GM18858 (cell line): Measurements from ENCODE around the gene TRPV4.

ENCODE experiments used
- ATAC-seq: cut with Tn5 transposase; IDR thresholded peaks from one replicate; pipeline ENCODE4 v1.9.1; 2021; ENCODE audit not compliant: unreplicated experiment

Gene TRPV4

DNA sequence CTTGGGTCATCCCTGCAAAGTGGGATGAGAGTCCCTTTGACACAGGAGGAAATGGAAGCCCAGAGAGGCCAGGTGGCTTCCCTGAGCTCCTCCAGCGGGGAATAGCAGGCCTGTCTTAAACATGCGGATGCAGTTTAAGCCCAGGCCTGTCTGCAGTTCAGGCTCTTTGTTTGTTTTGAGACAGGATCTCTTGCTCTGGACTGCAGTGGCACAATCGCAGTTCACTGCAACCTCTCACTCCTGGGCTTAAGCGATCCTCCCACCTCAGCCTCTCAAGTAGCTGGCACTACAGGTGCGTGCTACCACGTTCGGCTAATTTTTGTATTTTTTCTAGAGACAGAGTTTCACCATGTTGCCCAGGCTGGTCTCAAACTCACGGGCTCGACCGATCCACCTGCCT, 3.5 kb downstream of the TRPV4 start:
- ATAC-seq, result no peak

DNA sequence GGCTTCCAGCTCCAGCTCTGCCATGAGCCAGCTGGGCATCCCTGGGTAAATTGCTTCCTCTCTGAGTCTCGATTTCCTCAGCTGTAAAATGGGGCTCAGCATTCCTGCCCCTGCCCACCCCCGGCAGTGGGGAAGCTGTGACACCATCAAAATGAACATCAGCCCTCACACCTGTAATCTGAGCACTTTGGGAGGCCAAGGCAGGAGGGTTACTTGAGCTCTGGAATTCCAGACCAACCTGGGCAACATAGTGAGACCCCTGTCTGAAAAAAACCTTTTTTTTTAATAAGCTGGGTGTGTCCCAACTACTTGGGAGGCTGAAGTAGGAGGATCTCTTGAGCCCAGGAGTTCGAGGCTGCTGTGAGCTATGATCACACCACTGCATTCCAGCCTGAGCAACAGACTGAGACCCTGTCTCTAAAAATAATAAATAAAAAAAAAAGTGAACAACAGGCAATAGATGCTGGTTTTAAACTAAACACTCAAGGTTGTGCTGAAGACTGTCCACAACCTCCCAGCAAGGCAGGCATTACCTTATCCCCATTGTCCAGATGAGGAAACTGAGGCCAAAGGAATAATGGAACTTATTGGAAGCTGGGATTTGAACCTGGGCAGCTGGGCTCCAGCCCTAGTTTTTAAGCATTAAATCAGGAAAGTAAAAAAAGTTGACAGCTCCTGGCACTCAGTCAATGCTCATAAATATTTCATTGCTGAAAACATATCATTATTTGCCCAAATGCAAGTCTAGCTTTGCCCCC, 4.3 kb downstream of the TRPV4 start:
- ATAC-seq, result no peak

DNA sequence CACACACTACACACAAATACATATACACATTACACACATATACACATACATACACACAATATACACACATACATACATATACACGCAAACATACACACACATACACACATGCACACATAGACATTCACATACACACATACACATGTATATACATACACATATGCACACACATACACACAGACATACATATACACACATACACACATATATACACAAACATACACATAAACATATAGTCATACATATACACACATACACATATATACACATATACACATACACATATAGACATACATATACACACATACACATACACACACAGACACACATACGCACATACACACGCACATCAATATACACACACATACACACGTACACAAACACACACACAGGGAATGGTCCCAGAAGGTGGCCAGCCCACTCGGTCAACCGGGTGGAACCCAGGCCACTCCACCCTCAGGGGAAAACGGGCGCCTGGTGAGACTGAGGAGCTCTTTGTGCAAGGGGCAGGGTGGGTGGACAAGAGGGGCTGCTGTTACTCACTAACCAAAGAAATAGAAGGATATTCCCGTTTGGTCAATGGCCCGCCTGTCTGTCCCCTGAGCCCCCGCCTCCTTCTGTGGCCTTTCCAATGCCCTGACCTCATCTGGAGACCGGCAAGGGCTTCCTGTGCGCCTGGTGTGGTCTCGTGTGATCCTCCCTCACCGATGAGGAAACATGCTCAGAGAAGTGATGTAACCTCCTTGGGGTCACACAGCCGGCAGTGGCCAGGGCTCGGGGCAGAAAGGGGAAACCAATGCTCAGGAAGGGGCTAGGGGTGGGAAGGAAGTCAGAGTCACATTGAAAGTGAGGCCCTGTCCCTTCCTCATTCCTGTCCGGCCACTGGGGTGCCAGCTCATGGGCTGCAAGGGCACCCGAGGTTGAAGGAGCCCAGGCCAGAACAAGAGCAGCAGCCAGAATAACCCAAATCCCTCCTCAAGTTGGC, 5.3 kb downstream of the TRPV4 start:
- ATAC-seq, result no peak

DNA sequence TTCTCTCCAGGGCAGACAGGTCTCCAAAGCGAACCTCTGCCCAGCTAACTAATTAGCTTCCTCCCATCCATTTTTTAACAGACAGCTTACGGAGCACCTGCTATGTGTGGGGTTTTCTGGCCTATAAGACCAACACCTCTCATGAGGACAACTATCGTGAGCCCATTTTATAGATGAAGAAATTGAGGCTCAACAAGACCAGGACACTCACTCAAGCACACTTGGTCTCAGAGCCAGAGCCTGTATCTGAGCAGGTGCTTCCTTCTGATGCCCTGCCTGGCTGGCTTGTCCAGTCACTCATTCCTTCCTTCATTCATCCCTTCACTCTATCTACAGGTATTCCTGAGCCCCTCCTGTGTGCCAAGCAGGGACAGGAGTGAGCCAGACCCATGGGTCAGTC, 6.1 kb downstream of the TRPV4 start:
- no peak for ATAC-seq

GRCh38 chr12:109824731-109825130, 8.5 kb downstream of the TRPV4 start:
- no peak for ATAC-seq

DNA sequence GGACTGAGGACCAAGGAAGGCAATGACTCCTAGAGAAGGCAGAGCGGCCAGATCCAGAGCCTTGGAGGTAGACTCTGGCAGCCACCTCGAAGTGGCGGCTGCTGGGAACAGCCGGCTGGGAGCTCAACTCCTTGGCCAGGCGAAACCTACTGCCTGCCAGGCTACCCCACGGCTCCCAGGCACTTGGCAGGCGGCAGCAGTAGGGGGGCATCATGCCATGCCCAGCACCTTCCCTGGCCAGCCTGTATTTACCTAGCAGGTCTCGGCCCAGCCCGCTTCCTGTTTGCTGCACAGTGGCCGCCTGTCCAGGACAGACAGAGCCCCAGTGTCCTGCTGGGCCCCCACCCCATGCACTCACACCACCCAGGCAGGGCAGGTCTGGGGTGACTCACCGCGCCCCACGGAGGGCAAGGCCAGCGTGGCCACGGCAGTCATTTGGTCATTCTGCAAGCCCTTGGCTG, 10.2 kb downstream of the TRPV4 start:
- no peak for ATAC-seq

DNA sequence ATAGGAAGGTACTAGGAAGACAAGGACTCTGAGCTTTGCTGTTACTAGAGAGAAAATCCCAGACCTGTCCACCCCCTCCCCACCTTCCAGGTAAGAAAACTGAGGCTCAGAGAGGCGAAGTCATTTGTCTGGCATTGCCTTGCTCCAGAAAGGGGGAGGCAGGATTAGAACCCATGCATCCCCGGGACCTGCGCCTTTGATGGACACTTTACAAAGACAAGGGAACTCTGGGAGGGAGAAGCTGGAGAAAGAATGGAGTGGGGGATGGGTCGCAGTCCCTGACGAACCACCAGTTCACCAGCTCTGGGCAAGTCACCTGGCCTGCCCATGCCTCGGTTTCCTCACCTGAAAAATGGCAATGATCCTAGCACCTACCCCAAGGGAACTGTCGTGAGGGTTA, 10.8 kb downstream of the TRPV4 start:
- ATAC-seq, result no peak

GRCh38 chr12:109821968-109822367, 11.2 kb downstream of the TRPV4 start:
- no peak for ATAC-seq

- ATAC-seq, result no peak
Observed at GRCh38 chr12:109820816-109821381, 12.3 kb downstream of the TRPV4 start.

GRCh38 chr12:109818905-109819500, 14.2 kb downstream of the TRPV4 start:
- ATAC-seq, result no peak

- no peak for ATAC-seq
Observed at GRCh38 chr12:109818253-109818652, 14.9 kb downstream of the TRPV4 start.

GRCh38 chr12:109817627-109818231, 15.5 kb downstream of the TRPV4 start:
- no peak for ATAC-seq

GRCh38 chr12:109816870-109817269, 16.3 kb downstream of the TRPV4 start:
- no peak for ATAC-seq

DNA sequence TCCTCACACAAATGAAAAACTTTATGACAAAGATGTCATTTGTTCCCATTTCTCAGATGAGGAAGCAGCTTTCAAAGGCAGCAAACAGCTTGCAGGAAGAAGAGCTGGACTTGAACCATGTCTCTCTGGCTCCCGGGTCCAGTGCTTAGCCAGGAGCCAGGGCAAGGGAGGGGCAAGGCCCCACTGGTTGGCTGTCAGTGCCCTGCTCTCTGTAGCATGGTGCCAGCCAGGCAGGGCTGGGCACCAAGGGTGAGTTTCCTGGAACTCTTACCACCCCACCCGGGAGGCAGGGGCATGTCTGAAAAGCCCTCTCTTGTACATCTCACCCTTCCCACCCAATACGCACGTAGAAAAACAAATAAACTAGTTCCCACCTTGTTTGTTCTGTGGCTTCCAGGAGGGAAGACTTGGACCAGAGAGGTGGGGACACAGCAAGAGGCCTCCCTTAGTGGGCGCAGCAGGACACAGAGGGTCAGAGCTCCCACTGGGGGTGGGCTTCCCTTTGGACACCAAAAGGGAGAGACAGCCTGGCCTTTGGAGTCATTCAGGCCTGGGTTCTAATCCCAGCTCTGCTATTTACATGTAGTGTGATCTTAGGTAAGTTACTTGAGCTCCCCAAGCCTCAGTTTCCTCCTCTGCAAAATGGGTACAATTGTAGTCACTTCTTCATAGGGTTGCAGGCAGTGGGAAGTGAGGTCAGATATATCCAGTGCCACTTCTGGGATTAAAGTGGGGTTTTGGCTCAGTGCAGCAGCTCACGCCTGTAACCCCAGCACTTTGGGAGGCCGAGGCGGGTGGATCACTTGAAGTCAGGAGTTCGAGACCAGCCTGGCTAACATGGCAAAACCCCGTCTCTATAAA, 17.2 kb downstream of the TRPV4 start:
- no peak for ATAC-seq

DNA sequence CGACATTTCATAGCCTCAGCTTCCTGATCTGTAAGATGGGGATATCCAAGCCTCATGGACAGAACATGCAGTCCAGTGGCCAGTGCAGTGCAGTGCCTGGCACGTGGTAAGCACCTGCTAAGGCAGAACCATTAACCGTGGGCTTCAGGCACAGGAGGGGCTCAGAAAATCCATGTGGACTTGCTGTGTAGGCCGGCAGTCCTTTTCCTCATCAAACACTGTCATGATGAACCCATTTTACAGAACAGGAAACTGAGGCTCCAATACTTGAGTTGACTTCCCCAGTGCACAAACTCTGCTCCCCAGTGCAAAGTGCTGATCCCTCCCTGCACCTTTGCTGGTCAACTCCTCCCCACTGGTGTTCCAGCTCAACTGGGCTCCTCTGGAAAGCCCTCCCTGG, 18.0 kb downstream of the TRPV4 start:
- ATAC-seq, result no peak

DNA sequence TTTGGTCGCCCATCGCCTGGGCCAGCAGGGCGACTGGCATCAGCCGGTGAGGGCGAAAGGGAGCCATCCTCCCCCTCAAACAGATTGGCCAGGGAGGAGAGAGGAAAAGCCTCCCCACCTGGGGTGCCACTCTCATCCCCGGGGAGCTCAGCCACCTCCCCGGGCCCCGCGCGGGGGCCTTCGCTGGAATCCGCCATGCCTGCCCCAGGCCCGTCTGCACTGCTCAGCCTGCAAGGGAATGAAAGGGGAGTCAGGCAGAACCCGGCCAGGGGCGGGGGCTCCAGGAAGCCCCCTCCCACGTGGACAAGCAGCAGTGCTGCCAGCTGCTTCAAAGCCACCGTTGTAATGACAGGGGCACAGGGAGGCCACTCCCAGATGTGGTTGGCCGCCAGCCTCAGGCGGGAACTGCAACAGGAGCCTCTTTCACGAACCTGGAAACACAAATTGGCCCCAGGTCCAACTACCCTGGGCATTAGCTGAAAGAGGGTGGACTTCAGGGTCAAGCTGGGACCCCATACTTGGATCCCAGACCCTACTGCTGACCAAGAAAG, 18.5 kb downstream of the TRPV4 start:
- no peak for ATAC-seq

GRCh38 chr12:109813810-109814416, 19.3 kb downstream of the TRPV4 start:
- ATAC-seq, result no peak

GRCh38 chr12:109811624-109811995, 21.6 kb downstream of the TRPV4 start:
- ATAC-seq, result no peak

GRCh38 chr12:109810954-109811623, 22.1 kb downstream of the TRPV4 start:
- no peak for ATAC-seq
